C4-2B (cell line): Measurements from ENCODE around the gene CSNK1A1.

Experiments used
- CTCF ChIP-seq: fragments of 450-650 bp; conservative IDR thresholded peaks from 2 replicates; pipeline ENCODE4 v1.5.1; 2017; ENCODE audit warnings: mild to moderate bottlenecking
- ZFX ChIP-seq: fragments of 450-650 bp; IDR thresholded peaks from 2 replicates; pipeline ENCODE4 v1.6.1; 2017

DNA sequence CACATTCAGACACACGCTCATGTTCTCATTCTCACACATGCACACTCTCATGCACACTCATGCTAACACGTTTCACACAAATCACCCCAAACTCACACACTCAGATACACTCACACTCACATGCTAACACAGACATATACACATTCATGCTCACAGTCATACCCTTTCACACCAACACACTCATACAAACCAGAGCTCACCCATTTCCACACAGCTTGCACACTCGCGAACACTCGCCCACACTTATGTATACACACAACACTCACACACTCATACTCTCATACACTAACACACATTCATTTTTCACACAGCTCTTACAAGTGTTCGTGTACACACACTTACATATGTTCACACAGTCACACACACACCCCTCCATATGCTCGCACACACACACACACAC lies 108.0 kb downstream of the CSNK1A1 start:
- TF ChIP-seq CTCF: no peak
- no peak for TF ChIP-seq ZFX
